ENCODE data around the gene LSMEM2. TPM values are rescaled to one million over a fixed set of nuclear protein-coding genes. Genes with fewer than 3 reads are reported as not detected.

The LSMEM2 gene
- total and polyA plus RNA-seq, 2 experiments from 2014 or later, result 0.59 to 0.86 TPM

- Mint-ChIP-seq H3K27me3 (ENCODE audit: insufficient read depth, low read depth, poor library complexity) (peaks cover 8% of the 10 kb centered on the region), H3K36me3 (ENCODE audit: low read depth) (peaks cover 29% of the 10 kb centered on the region), H3K27ac (no peak overlapping the region), H3K4me3 (no peak overlapping the region), H3K4me1 (peaks cover 21% of the 10 kb centered on the region; the same call in 2 of the 3 replicates), H3K9me3 (no peaks in the 10 kb centered on the region)
- H4K20me1 ChIP-seq (replicated peaks; ENCODE audit: insufficient read depth), result peaks cover 24% of the 10 kb centered on the region
- DNase-seq (ENCODE audit: low spot score) (no peak), ATAC-seq (no peak)
- H3K4me2 ChIP-seq, result no peak overlapping the region
- H2AFZ ChIP-seq, result no peak overlapping the region
- H3K9me2 ChIP-seq (ENCODE audit: insufficient read depth), result no peaks in the 10 kb centered on the region
- H3K27ac ChIP-seq (ENCODE audit: low read depth), result no peak overlapping the region
- TF ChIP-seq, protein P1, sequence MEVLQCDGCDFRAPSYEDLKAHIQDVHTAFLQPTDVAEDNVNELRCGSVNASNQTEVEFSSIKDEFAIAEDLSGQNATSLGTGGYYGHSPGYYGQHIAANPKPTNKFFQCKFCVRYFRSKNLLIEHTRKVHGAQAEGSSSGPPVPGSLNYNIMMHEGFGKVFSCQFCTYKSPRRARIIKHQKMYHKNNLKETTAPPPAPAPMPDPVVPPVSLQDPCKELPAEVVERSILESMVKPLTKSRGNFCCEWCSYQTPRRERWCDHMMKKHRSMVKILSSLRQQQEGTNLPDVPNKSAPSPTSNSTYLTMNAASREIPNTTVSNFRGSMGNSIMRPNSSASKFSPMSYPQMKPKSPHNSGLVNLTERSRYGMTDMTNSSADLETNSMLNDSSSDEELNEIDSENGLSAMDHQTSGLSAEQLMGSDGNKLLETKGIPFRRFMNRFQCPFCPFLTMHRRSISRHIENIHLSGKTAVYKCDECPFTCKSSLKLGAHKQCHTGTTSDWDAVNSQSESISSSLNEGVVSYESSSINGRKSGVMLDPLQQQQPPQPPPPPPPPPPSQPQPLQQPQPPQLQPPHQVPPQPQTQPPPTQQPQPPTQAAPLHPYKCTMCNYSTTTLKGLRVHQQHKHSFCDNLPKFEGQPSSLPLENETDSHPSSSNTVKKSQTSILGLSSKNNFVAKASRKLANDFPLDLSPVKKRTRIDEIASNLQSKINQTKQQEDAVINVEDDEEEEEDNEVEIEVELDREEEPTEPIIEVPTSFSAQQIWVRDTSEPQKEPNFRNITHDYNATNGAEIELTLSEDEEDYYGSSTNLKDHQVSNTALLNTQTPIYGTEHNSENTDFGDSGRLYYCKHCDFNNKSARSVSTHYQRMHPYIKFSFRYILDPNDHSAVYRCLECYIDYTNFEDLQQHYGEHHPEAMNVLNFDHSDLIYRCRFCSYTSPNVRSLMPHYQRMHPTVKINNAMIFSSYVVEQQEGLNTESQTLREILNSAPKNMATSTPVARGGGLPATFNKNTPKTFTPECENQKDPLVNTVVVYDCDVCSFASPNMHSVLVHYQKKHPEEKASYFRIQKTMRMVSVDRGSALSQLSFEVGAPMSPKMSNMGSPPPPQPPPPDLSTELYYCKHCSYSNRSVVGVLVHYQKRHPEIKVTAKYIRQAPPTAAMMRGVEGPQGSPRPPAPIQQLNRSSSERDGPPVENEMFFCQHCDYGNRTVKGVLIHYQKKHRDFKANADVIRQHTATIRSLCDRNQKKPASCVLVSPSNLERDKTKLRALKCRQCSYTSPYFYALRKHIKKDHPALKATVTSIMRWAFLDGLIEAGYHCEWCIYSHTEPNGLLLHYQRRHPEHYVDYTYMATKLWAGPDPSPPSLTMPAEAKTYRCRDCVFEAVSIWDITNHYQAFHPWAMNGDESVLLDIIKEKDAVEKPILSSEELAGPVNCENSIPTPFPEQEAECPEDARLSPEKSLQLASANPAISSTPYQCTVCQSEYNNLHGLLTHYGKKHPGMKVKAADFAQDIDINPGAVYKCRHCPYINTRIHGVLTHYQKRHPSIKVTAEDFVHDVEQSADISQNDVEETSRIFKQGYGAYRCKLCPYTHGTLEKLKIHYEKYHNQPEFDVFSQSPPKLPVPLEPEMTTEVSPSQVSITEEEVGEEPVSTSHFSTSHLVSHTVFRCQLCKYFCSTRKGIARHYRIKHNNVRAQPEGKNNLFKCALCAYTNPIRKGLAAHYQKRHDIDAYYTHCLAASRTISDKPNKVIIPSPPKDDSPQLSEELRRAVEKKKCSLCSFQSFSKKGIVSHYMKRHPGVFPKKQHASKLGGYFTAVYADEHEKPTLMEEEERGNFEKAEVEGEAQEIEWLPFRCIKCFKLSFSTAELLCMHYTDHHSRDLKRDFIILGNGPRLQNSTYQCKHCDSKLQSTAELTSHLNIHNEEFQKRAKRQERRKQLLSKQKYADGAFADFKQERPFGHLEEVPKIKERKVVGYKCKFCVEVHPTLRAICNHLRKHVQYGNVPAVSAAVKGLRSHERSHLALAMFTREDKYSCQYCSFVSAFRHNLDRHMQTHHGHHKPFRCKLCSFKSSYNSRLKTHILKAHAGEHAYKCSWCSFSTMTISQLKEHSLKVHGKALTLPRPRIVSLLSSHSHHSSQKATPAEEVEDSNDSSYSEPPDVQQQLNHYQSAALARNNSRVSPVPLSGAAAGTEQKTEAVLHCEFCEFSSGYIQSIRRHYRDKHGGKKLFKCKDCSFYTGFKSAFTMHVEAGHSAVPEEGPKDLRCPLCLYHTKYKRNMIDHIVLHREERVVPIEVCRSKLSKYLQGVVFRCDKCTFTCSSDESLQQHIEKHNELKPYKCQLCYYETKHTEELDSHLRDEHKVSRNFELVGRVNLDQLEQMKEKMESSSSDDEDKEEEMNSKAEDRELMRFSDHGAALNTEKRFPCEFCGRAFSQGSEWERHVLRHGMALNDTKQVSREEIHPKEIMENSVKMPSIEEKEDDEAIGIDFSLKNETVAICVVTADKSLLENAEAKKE (CRISPR knock-in tag; IDR thresholded peaks at IDR 0.05), result no peak
- TF ChIP-seq NANOG (IDR thresholded peaks at IDR 0.05; ENCODE audit: borderline replicate concordance), result no peak
- H3K79me2 ChIP-seq (replicated peaks; ENCODE audit: insufficient read depth), result peaks cover 46% of the 10 kb centered on the region
- H3K4me3 ChIP-seq, result no peak overlapping the region
- H3K4me1 ChIP-seq (ENCODE audit: insufficient read depth), result peaks cover 19% of the 10 kb centered on the region
- H3K36me3 ChIP-seq (ENCODE audit: insufficient read depth), result peaks cover 8% of the 10 kb centered on the region
- no peaks in the 10 kb centered on the region for H3K27me3 ChIP-seq (ENCODE audit: insufficient read depth)
- H3F3A ChIP-seq (replicated peaks; ENCODE audit: low read depth), result peaks cover 30% of the 10 kb centered on the region
Measured at GRCh38 chr3:50331364-50331907, 52.5 kb downstream of the LSMEM2 start.

- ATAC-seq, result no peak
- Mint-ChIP-seq H3K27me3 (ENCODE audit: insufficient read depth, low read depth, poor library complexity) (peaks cover 21% of the 10 kb centered on the region), H3K27ac (no peak overlapping the region), H3K9me3 (no peaks in the 10 kb centered on the region; the same call in 2 of the 3 replicates), H3K4me3 (no peak overlapping the region; the same call in 2 of the 3 replicates), H3K4me1 (peaks cover 22% of the 10 kb centered on the region), H3K36me3 (ENCODE audit: low read depth) (peaks cover 27% of the 10 kb centered on the region)
- Histone ChIP-seq H3K4me2 (no peak overlapping the region), H3K4me1 (ENCODE audit: insufficient read depth) (peaks cover 16% of the 10 kb centered on the region), H2AFZ (no peak overlapping the region), H3K27me3 (ENCODE audit: insufficient read depth) (peaks cover 8% of the 10 kb centered on the region), H3K4me3 (no peak overlapping the region), H3K27ac (ENCODE audit: low read depth) (no peak overlapping the region), H3K36me3 (ENCODE audit: insufficient read depth) (peaks cover 8% of the 10 kb centered on the region), H3K79me2 (replicated peaks; ENCODE audit: insufficient read depth) (peaks cover 36% of the 10 kb centered on the region), H4K20me1 (replicated peaks; ENCODE audit: insufficient read depth) (peaks cover 17% of the 10 kb centered on the region), H3F3A (replicated peaks; ENCODE audit: low read depth) (peaks cover 32% of the 10 kb centered on the region), H3K9me2 (ENCODE audit: insufficient read depth) (no peaks in the 10 kb centered on the region)
- no peak for DNase-seq (ENCODE audit: low spot score)
- TF ChIP-seq CTCF (conservative IDR thresholded peaks at IDR 0.05; ENCODE audit: low read depth in 2 of 2) (no peak), CREB1 (CRISPR knock-in tag; IDR thresholded peaks at IDR 0.05; ENCODE audit: low read depth) (no peak), EZH2phosphoT487 (IDR thresholded peaks at IDR 0.05; ENCODE audit: unreplicated experiment) (no peak)
- TF ChIP-seq, protein P2, sequence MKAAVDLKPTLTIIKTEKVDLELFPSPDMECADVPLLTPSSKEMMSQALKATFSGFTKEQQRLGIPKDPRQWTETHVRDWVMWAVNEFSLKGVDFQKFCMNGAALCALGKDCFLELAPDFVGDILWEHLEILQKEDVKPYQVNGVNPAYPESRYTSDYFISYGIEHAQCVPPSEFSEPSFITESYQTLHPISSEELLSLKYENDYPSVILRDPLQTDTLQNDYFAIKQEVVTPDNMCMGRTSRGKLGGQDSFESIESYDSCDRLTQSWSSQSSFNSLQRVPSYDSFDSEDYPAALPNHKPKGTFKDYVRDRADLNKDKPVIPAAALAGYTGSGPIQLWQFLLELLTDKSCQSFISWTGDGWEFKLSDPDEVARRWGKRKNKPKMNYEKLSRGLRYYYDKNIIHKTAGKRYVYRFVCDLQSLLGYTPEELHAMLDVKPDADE (IDR thresholded peaks at IDR 0.05), result no peak
Measured at GRCh38 chr3:50333744-50334328, 54.9 kb downstream of the LSMEM2 start.

All from GM23338 (cell line).